Measurements from ENCODE around the gene TEX14.
A peak's percentile ranks its signal among the peaks of the same experiment; 100 is the strongest.
"Not testable (repeated sequence)": the region's sequence is repeated elsewhere in the genome, so short reads cannot be mapped to it uniquely, and the experiment has no call there.

Gene TEX14

DNA sequence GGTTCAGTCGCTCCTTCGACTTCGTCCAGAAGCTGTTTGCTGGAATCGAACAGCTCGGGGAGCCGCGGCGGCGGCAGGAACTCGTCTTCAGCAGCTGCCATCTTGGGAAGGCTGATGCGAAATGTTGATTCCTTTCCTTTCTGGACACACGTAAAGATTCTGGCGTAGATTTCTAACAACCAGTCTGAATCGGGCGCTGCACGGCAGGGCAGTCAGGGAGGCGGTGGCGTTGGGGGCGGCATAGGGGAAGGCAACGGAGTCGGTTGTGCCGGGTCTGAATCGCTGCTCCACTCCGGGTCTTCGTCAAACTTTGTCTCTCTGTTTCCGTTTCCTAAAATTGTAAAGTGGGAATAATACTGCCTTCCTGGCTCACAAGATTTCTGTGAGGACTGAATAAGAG is 30.3 kb downstream of the TEX14 start:
- no peak for DNase-seq (ENCODE audit: insufficient read length, low spot score)
- no peak for TF ChIP-seq CTCF (IDR thresholded peaks at IDR 0.05; ENCODE audit: insufficient read depth, missing control alignments)
- FAIRE-seq: no peak

GRCh38 chr17:58660621-58661020 is 31.2 kb downstream of the TEX14 start:
- no peak for DNase-seq (ENCODE audit: insufficient read length, low spot score)
- no peak for FAIRE-seq
- TF ChIP-seq CTCF (IDR thresholded peaks at IDR 0.05; ENCODE audit: insufficient read depth, missing control alignments): no peak

DNA sequence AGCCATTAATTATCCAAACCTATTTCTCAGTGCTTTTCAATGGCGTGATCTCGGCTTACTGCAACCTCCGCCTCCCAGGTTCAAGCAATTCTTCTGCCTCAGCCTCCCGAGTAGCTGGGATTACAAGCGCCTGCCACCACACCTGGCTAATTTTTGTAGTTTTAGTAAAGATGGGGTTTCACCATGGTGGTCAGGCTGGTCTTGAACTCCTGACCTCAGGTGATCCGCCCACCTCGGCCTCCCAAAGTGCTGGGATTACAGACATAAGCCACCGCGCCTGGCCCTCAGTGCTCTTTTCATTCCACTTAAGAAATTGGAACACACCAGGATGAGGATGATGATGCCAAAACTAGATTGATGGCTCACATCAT is 32.1 kb downstream of the TEX14 start:
- DNase-seq (ENCODE audit: insufficient read length, low spot score); FAIRE-seq: not testable (repeated sequence)

DNA sequence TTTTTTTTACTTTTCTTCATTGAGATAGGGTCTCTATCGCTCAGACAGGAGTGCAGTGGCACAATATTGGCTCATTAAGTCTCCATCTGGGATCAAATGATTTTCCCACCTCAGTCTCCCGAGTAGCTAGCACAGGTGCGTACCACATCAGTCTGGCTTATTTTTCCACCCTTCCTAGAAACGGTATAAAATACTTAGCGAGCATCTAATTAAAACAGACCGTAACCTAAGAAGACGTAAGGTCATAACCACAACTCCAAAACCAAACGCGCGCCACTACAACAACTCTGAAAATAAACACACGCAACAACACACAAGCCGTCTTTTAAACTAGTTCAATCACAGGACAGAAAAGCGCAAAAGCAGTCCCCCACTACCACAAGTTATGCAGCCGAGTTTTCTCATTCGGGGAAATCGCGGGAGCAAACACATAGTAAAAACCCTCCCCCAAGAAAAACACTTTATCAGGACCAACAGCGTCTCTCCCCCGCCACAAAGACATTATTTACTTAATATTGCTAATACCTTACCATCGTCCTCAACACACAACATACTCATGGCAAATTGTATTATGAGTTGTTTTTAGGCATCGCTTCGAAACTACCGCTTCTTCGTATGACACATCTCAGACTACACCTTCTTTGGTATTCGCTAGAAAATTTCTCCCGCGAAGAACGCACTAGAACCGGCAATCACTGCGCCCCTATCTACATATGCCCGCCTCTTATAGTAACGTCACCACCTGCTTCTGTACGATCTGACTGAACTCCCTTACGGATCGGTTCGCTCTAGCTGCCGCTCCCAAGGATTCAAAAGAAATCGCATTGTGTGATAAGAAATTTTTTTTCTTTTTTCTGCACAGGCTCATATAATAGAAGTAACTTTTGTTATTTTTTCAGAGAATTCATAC is 32.8 kb downstream of the TEX14 start:
- TF ChIP-seq CTCF (IDR thresholded peaks at IDR 0.05; ENCODE audit: insufficient read depth, missing control alignments): no peak
- peak; percentile 11 for FAIRE-seq
- no peak for DNase-seq (ENCODE audit: insufficient read length, low spot score)

DNA sequence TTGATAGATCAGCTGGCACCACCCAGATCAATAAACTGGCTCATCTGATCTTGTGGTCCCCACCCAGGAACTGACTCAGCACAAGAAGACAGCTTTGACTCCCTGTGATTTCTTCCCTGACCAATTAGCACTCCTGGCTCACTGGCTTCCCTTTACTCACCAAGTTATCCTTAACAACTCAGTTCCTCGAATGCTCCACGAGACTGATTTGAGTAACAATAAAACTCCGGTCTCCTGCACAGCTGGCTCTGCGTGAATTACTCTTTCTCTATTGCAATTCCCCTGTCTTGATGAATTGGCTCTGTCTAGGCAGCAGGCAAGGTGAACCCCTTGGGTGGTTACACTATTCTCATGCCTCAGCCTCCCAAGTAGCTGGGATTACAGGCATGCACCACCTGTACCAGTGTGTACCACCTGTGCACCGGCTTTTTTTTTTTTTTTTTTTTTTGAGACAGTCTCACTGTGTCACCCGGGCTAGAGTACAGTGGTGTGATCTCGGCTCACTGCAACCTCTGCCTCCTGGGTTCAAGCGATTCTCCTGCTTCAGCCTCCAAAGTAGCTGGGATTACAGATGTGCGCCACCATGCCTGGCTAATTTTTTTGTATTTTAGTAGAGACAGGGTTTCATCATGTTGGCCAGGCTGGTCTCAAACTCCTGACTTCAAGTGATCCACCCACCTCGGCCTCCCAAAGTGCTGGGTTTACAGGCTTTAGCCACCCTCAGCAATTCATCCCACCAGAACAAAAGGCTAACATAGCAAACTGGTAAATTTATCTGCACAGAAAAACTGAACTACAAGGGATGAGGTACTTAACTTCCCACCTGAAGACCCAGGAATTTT is 33.7 kb downstream of the TEX14 start:
- FAIRE-seq; DNase-seq (ENCODE audit: insufficient read length, low spot score): not testable (repeated sequence)

GRCh38 chr17:58648236-58648635 is 43.6 kb downstream of the TEX14 start:
- no peak for FAIRE-seq
- TF ChIP-seq CTCF (IDR thresholded peaks at IDR 0.05; ENCODE audit: insufficient read depth, missing control alignments): no peak
- DNase-seq (ENCODE audit: insufficient read length, low spot score): no peak

GRCh38 chr17:58643147-58643546 is 48.7 kb downstream of the TEX14 start:
- FAIRE-seq: no peak

More at GRCh38 chr17:58643147-58643546, 48.7 kb downstream of the TEX14 start:
- TF ChIP-seq CTCF (IDR thresholded peaks at IDR 0.05; ENCODE audit: insufficient read depth, missing control alignments): no peak
- no peak for DNase-seq (ENCODE audit: insufficient read length, low spot score)

Measured in D721Med (cell line).